Left kidney (tissue), 8 donors: ENCODE measurements around the gene ERN1. TPM values are rescaled to one million over a fixed set of nuclear protein-coding genes. Genes with fewer than 3 reads are reported as not detected.
"Not testable (repeated sequence)": the region's sequence is repeated elsewhere in the genome, so short reads cannot be mapped to it uniquely, and the experiment has no call there.

Experiments
- DNase-seq: peaks from one replicate; pipeline ENCODE4 v3.0.0-alpha.2; 2013
- long read RNA-seq, 8 donors: transcript quantifications; one replicate each; lab custom pipeline, GENCODE V29; 2026
- polyA plus RNA-seq: library from polyadenylated mRNA; unstranded; fragments of 120-200 nt; gene quantifications from one replicate; pipeline ENCODE4 v1.2.1, GENCODE V29; 2013; ENCODE audit not compliant: insufficient read length

Gene ERN1
- 8.7 TPM for polyA plus RNA-seq
- long read RNA-seq, donor 1 = 0 reads
- long read RNA-seq, donor 2, partial matches to known transcripts = 0 of 2 reads
- long read RNA-seq, donor 2, other reads (novel, unspliced or antisense) = 0 of 2 reads
- long read RNA-seq, donor 3 = 0 reads
- long read RNA-seq, donor 4, partial matches to known transcripts = 0 of 1 reads
- long read RNA-seq, donor 4, other reads (novel, unspliced or antisense) = 0 of 1 reads
- long read RNA-seq, donor 5, partial matches to known transcripts = 0 of 3 reads
- long read RNA-seq, donor 5, other reads (novel, unspliced or antisense) = 0 of 3 reads
- long read RNA-seq, donor 6, transcript ERN1-208 (1 exons, 2,068 nt) = major isoform, 5 of 5 reads
- long read RNA-seq, donor 6, partial matches to known transcripts = 0 of 5 reads
- long read RNA-seq, donor 6, other reads (novel, unspliced or antisense) = 0 of 5 reads
- long read RNA-seq, donor 7, partial matches to known transcripts = 6 of 7 reads
- long read RNA-seq, donor 7, other reads (novel, unspliced or antisense) = 0 of 7 reads
- long read RNA-seq, donor 8, partial matches to known transcripts = 0 of 2 reads
- long read RNA-seq, donor 8, other reads (novel, unspliced or antisense) = 0 of 2 reads

GRCh38 chr17:64129765-64130558, at the start of gene ERN1:
TSS of gene ERN1 (minus strand) at chr17:64130144. CDS start at chr17:64130029, 115 bp downstream.
- DNase-seq = peak; percentile 91

GRCh38 chr17:64179024-64179423, 49.1 kb upstream of the ERN1 start:
- not testable (repeated sequence) for DNase-seq

DNA sequence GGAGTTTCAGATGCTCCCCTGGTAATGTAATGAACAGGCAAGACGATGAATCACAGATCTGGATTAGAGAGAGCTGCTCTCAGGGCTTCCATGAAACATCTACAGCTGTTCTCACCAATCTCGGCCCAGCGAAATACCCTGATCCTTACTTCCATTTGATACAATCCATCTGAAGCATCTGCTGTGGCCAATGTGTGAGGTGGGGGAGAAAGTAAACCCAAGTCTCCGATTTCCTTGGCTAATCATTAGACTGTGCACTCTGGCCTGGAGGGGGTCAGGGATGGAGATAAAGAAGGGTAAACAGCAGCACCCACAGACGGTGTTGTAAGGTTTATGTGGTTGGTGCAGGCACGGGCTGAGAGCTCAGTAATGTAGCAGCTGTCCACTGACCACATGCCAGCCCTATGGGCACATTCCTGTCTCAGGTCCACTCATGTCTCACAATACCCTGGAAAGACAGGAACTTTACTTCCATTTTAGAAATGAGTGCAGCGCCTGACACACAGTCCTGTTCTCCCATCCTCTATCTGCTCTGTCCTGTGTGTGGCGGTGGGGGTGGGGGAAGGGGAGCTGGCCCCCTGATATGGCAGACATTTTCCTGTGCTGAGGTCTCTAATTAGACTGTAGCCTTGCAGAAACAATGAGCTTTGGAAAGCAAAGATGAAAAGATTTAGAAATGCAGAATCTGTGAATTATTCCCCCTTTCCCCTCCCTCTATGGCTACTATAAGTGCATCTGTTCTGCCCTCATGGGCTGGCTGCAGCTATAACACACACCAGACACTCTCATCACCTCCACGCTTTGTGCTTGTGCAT, 48.3 kb upstream of the ERN1 start:
- no peak for DNase-seq

DNA sequence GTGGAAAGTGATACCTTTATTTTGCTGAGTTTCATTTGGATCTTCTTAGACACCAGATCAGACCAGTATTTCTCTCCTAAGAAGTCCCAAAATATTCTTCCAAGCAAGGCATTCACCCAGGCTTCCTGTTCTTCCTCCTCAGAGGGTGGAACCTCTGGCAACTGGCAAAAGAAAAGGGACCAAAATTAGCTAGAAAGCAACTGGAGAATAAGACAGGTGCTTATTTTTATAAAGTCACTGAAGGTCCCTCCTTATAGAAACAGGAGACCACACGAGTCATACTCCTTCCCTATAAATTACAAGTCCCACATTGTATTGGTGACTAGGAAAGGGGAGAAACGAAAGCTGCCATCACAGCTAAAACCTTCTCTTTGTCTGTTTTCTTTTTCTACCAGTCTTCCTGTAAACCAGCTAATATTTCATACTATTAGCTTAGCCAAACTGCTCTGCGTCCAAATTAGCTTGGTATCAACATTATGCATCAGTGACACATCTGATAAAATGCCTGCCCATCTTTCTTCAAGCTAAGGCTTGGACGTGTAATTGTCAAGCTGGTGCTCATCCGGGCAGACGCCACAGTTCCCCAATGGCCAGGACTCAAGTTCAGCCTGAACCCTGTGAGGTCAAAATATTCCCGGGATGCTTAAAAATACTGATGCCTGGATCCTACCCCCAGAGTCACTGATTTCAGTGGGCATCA, 47.5 kb upstream of the ERN1 start:
- no peak for DNase-seq

DNA sequence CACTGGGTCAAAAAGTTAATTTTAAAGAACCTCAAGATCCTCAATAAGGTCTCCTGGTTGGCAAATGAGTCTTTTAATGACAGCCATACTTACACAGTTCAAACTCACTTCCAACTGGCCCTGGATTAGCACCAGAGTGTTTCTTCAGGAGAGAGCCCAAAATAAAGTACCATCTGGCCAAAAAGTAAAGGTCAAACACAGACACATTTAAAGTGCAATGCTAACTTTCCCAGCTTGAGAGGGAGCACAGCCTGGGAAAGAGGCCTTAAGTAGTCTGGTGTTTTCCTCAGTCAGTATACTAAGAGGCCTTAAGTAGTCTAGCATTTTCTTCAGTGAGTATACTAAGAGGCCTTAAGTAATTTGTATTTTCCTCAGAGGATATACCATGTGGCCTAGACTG, 46.6 kb upstream of the ERN1 start:
- no peak for DNase-seq

DNA sequence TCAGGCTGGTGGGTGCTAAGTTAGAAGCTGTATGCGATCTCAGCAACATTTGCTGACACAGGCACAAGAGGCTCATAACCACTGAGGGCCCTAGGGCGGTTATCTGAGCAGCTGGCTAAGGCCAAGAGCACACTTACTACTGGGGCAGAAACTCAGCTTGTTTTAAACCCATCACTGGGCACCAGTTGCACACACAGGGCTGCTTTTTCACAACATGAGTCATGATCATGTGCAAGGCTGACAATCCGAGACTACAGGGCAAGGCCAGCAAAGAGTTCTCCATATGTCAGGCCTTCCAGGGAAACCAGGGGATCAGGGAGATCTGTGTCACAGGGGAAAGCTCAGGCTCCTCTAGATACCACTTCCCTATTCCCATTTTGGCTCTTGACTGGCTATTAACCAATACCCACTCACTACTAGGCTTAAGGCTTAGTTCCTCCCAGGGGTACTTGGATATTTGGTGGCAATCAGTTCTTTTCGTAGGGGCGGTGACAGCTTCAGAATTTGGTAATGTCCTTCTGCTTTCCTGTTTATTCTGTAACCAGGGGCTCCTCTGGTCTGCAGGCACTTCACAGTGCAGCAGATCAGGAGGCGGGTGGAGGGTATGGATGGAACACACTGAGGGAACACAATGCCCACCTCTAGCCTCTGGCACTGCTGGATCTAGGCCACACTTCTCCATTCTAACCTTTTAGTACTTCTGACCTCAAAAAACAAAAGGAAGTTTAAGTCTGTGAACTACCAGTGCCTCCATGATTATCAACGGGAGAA, 44.9 kb upstream of the ERN1 start:
- DNase-seq = no peak

DNA sequence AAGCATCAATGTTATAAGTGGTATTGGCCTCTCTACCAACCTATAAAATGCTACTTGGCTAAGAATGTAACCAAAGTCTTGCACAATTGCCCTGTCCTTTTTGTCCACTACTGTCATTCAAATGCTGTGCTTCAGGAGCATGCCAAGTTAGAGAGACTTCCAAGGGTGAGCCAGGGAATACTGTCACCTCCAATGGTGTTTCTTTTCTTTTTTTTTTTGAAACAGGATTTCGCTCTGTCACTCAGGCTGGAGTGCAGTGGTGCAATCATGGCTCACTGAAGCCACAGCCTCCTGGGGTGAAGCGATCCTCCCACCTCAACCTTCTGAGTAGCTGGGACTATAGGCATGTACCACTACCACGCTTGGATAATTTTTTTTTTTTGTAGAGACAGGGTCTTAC, 43.7 kb upstream of the ERN1 start:
- DNase-seq = no peak

- no peak for DNase-seq
Observed at GRCh38 chr17:64172510-64172909, 42.6 kb upstream of the ERN1 start.

DNA sequence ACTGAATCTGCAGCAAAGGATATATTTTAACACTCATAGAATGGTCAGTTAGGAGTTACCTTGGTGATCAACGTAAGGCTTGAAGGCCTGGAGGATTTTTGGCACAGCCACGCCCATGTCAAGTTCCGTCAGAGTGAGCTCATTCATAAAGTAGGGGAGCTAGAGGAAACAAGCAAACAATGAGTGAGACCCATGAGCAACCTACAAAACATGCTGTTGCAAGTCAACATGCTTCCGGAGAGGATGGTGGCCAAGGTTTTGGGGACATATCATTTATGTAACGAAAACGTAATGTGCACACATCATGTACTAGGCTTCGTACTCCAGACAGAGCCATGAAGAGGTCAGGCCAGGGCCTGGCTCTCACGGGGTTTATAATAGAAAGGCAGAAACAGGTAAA, 41.1 kb upstream of the ERN1 start:
- no peak for DNase-seq

DNA sequence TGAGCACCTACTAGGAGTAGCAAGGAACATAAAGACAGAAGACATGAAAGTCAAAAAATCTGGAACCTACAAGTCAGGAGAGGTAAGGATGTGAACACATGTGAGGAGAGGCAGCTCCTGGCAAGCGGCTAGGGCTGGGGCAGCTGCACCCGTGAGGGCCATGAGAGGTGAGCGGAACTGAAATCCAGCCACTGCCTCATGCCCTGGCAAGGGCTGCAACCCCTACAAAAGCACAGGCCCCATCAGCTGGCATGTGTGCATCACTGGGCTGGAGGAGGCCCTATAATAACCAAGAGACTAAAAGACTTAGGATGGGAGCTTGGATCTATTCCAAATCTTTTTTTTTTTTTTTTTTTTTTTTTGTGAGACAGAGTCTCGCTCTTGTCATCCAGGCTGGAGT, 40.3 kb upstream of the ERN1 start:
- no peak for DNase-seq

DNA sequence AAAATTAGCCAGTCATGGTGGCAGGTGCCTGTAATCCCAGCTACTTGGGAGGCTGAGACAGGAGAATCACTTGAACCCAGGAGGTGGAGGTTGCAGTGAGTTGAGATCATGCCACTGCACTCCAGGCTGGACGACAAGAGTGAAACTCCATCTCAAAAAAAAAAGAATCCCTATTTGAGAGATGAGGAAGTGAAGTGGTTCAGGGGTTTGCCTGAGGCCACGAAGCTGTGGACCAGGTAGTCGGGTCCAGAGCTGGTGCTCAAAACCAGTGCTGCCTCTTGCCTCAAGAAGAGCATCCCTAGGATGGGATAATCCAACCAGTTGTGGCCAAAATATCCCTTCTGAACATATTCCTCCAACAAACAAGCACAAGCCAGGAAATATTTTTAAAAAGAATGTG, 37.7 kb upstream of the ERN1 start:
- not testable (repeated sequence) for DNase-seq

DNA sequence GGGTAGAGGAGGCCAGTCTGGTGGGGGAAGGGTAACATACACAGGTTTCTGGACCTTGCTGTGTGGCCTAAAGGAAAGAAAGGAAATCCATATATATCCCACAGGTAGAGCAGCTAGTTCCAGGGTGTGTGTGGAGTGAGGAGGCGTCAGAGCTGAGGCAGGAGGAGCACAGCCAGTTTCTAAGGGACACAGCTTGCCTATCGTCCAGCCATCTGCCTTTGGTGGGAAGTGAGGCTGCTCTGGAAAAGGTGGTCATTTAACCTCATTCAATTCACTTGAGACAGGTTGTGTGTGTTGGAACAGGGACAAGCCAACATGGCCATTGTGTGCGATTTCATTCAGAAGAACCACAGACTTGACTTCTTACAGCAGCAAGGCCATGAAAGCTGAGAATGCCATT, 36.9 kb upstream of the ERN1 start:
- no peak for DNase-seq

DNA sequence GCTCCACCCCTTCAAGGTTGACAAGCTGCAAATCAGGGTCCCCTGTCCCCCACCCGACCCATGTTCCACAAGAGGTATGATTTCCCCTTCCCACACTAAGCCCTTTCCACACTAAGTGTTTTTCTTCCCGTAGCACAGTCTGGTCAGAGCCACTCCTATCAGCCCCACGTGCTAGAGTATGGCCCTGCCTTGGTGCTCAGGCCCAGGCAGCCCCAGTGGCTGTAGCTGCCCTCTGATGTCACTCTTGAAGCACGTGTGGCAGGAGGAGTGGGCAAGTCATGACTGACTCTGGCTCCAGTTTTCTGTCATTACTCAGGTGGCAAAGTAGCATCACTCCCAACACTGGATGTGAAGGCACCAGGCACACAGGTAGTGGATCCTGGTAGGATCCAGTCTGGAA, 35.4 kb upstream of the ERN1 start:
- no peak for DNase-seq

GRCh38 chr17:64164596-64165285, 34.8 kb upstream of the ERN1 start:
- DNase-seq = no peak

- DNase-seq = no peak
Observed at GRCh38 chr17:64163468-64163867, 33.5 kb upstream of the ERN1 start.

DNA sequence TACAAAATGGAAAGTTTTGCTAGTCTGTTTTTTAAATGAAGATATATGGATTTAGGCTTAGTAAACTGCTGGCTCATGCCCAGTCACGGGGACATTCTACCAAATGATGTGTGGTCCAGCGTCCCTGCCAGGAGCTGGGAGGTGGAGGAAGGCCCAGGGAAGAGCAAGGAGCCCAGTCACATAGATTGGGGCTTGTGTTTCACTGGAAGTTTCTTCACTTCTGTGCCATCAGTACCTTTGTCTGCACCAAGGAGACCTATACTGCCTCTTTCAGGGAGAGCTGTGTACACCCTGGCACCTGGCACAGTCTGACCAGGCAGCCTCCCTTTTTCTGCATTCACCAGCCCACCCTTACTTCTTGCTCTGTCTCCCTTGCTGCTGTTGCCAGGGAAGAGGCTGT, 32.6 kb upstream of the ERN1 start:
- DNase-seq = no peak

DNA sequence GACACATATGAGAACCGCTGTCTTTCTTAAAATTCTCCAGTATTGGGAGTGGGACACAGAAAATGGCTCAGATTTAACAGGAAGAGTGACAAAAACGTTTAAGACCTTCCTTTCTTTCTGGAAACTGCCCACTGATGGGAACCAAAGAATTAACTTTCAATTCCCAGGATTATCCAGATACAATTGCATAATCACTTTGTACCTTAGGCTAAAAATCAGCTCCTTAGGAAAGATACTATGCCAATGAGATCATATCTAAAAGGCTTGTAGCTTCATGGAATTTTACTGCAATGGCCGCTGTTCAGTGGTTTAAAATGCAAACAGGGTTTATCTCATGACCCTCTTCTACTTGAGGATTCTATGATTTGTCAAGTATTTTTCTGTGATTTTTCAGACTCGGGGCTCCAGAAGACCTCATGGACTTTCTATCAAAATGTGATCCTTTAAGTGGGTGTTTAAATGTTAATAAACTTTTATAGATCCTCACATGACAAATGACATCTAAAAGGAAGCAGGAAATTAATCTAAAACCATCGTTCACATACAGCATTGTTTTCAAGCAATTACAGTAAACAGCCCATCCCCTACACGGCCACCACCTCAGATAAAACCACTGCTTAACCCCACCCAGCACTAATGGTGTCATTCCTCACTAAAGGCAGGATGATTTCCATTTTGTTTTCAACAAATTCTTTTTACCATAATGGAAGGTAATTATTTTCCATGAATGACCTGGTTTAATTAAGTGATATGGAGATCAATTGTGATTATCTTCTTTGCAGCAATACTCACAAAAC, 31.6 kb upstream of the ERN1 start:
- DNase-seq = no peak

DNA sequence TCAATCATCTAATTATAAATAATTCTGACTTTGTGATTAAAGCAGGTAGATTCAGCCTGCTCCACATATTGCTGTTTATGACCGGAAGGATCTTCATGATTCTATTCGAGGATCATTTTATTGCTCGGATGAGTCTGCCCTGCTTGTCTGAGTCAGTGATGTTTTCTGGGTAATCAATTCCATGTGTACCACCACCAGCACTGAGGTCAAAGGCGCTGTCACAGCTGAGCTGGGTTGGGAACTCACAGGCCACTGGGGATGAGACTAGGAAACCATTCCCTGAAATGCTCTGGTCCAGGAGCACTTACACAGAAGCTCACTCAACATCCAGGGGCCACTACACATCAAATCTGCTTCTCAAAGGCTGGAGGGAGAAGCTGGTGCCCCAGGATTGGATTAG, 30.4 kb upstream of the ERN1 start:
- no peak for DNase-seq
